Femur (tissue), 1 donor: ENCODE results near the gene THSD4.
"Not testable (repeated sequence)": the region's sequence is repeated elsewhere in the genome, so short reads cannot be mapped to it uniquely, and the experiment has no call there.

Source experiments
- DNase-seq: peaks from one replicate; pipeline ENCODE4 v3.0.0-alpha.2; 2017

Gene THSD4

DNA sequence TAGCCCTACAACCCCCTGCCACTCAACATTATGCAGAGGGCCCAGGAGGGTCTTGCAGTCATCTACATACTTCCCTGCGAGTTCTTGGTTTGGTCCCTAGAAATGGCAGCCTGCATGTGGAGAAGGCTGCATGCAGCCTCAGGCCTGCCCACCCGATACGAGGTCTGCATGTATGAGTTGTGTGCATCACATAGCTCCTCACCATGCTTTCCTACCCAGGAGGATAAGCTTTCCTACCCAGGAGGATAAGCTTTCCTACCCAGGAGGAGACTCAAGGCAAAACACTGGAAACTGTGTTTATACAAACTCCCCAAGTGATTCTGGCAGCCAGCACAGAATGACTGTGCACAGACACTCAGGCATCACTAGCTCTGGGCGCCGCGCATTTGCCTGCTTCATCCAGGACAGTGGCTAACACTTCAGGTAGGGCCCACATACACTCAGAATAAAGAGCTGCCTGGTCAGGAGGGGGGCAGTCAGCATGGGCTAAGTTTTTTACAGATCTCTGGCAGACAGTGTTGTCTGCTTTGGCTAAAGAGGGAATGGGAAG is 187.7 kb downstream of the THSD4 start:
- no peak for DNase-seq

DNA sequence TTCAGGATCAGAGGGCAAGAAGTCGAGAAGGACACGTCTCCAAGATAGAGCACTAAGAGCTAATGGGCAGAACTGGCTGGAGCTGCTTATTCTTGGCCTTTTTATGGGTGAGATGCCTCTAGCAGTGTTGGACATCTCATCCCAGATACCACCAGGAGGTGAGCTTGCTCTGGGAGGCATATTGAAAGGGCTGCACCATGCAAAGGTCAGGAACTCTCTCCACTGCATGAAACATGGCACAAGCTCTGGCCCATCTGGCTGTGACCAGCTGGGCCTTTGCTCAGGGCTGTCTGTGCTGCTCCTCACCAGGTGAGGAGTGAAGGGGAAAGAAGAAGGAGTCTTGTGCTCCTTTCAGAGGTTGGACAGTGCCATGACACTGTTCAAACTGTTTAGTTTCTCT is 188.7 kb downstream of the THSD4 start:
- DNase-seq = no peak

DNA sequence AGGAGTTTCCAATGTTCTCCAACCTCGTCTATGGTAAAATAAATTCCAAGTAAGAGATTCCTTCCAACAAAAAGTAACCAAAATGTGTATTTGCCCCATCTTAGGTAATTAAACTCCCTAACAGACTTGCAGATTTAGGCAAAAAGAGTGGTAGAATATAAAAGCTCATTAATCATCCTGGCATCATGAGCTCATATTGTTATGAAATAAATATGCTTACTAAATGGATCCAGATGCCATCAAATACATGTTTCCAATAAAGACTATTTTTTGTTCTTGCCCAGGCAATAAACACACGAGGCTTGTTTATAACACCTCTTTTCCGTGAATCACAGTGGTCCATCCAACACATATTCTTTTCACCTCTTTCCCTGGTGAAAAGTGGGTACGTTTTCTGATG is 189.4 kb downstream of the THSD4 start:
- DNase-seq = no peak

DNA sequence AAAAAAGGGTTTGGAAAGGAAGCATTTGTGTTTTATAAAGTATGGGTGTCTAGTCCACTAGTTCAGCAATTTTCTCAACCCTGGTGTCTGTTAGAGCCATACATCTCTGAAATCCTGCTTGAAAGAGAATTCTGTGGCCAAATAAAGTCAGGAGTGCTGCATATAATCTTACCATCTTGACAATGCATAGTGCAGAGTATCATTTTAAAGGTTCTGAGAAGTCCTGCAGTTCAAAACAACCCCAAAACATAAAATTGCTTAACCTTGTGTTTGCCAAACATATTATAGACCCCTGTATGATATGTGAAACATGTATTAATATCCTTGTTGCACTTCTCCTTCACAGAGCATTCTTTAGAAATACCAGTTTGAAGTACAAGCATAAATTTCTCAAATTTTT is 191.3 kb downstream of the THSD4 start:
- DNase-seq = no peak

DNA sequence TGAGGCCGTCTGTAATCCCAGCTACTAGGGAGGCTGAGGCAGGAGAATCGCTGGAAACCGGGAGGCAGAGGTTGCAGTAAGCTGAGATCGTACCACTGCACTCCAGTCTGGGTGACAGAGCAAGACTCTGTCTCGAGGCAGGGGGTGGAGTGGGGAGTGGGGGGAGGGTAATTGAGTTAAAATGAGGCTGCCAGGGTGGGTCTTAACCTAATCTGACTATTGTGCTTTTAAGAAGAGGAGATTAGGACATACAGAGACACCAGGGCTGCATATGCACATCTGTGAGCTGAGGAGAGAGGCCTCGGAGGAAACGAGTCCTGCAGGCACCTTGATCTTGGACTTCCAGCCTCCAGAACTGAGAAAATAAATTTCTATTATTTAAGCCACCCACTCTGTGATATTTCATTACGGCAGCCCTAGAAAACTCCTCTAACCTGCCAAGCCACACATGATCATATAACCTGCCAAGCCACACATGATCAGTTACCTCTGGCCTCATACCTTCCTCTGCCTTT is 197.0 kb downstream of the THSD4 start:
- no peak for DNase-seq

DNA sequence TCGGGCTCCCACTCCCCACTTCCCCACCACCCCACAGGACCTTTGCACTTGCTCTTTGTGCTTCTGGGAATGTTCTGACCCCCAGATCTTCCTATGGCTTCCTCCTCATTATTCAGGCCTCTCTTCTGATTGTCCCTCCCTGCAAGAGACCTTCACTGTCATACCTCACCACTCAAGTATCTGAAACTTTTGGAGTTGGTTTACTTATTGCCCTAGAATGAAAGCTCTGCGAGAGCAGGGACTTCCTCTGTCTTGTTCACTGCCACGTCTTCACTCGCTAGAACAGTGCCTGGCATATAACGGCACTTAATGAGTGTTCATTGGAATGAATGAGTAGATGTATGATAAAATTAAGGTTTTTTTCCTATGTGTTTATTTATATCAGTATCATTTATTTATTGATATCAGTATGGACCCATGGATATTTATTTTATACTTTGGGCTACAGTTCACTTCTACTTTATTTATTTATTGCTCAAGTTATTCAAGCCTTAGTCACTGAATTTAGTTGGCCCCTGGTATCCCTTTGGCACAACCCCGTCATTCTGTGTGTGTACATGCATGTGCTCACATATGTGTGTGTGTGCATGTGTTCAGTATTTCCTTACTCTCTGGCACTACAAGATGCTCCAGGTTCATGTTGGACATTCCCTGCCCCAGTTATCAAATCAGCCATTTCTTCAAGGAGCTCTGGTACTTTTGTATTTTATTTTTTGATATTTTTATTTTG is 197.6 kb downstream of the THSD4 start:
- DNase-seq = no peak

DNA sequence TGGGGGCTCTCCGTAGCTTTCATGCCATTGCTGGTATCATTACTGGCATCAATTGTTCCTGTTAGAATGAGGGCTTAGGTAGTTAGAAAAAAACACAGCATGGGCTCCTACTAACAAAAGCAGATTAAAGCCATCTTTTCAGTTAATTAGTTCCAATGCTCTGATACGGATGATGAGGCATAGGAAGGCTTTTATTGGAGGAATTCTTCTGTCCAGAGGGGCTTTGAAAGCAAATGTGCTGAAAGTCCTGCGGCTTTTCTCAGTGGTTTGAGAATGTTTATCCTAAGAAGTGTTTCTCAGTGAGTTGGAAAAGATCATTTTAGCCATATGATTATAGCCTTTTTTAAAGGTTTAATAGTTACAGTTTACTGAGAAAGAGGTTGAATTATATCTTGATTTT is 198.5 kb downstream of the THSD4 start:
- DNase-seq = no peak

DNA sequence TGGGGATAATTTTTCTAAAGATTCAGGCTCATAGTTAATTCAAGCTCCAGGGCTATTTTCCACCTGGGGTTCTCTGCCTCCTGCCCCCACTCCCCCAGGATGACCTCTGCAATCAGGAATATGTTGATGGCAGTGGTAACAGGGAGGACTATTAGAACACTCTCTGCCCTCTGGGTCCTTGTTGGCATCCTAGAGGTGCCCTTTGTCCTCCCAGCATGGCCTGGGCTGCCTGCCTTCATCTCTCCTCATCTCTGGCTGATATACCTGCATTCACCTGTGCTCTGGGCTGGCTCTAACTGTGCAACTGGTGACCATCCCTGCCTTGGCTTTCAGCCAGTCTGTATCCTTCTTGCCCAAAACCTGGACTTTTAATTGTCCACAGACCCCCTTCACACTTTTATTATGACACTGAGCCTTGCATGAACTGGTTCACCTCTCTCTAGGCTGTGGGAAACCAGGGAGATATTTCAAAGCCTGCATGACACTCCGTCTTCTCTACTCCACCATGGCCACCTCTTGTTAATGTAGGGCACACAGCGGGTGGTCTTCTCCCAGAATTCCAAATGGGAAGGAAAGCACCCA is 199.8 kb downstream of the THSD4 start:
- no peak for DNase-seq

DNA sequence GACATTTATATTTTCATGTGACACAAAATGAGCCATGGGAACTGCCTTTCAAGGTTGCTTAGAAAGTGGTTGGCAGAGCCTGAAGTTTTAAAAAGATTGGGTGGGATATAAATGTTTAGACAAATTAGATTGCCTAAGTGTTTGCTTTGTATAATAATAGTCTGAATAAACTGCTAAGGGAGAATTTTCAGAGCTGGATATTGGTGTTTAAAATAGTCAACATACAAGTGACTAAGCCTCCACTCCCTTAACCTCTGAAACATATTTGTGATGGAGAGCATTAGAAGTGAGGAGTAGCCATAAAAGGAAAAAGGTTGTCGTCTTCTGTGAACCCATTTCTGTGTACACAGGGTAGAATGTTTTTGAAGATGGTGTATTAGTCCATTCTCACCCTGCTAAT is 201.6 kb downstream of the THSD4 start:
- no peak for DNase-seq

DNA sequence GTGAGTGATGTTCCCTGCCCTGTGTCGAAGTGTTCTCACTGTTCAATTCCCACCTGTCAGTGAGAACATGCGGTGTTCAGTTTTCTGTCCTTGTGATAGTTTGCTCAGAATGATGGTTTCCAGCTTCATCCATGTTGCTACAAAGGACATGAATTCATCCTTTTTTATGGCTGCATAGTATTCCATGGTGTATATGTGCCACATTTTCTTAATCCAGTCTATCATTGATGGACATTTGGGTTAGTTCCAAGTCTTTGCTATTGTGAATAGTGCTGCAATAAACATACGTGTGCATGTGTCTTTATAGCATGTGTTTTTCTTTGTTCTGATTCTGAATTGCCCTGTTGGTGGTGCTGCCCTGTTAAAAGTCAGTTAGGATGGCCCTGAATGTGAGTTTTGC is 204.2 kb downstream of the THSD4 start:
- not testable (repeated sequence) for DNase-seq

DNA sequence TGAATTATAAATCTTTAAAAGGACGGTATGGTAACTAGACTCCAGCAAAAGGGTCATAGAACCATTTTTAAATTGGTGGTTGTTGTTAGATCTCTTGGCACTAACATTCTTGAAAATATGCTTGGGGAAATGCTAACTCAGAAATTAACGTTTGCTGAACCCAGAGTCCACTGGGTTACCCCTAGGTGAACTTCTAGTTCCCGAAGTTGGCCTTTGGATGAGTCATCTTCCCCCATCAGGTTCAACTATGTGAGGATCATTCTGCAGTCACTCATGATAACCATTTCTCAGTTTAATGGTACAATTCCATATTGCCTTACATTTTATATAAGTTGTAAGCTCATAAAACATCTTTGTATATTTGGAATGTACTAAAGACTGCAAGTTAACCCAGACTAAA is 204.7 kb downstream of the THSD4 start:
- no peak for DNase-seq

DNA sequence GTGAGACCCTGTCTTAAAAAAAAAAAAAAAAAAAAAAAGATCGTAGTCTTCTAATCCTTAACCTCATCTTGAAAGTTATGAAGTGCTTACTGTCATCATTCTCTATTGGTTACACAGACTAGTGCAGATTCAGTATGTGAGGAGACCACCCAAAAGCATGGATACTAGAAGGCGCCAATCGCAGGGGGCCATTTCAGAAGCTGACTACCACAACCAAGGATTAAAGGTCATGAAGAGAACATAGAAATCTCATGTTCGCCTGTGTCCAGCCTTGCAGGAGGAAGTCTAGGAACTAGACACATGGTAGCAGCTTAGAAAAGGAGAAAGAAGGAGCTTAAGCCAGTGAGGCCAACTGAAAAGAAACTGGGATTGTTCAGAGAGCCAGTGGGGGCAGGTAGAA is 207.8 kb downstream of the THSD4 start:
- no peak for DNase-seq

DNA sequence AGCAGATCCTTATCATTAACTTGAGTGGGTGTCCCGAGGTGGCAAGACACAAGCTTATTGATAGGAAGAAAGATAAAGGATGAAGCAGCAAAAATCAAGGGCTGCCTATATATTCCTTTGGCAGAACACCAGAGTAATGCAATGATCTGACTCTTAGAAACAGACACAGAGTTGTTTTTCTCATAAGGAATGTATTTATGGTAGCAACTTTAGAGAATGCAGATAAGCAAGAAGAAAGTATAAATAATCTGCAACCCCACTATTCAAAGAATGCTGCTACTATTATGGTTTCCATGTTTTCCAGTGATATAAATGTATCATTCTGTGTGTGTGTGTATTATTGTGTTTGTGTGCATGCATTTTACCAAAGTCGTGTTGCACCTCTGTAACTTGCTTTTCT is 208.3 kb downstream of the THSD4 start:
- no peak for DNase-seq

DNA sequence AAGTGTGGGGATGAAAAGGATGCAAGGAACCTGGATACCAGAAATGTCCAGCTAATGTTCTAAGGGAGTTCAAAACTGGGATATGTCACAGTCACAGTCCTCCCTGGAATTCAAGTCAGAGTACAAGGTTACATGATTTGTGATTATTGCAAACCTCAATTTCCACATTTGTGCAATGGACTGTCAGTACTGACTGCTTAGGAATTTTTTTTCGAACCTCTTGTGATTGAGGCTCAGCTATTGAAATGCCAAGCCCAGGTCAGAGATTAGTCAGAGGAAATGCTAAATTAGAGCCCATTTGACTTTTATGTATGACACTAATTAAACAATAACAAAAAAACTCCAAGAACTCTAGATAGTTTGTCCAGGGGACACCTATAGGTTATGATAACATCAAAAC is 210.2 kb downstream of the THSD4 start:
- DNase-seq = no peak

DNA sequence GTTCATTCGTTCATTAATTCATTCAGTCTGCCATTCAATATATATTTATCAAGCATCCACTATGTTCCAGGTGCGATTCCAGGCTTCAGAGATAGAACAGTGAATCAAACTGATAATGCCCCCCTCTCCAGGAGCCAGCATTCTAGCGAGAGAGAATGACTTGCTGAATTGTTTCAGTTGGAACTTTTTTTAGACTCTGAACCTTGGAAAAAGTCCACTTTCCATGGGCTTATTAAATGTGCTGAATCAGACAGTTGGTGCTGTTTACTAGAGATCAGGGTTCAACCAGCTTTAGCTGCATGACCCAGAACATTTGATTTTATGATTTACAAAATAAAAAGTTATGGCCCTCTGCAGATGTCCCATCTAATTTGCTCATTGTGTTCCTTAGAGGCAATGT is 213.2 kb downstream of the THSD4 start:
- DNase-seq = no peak

DNA sequence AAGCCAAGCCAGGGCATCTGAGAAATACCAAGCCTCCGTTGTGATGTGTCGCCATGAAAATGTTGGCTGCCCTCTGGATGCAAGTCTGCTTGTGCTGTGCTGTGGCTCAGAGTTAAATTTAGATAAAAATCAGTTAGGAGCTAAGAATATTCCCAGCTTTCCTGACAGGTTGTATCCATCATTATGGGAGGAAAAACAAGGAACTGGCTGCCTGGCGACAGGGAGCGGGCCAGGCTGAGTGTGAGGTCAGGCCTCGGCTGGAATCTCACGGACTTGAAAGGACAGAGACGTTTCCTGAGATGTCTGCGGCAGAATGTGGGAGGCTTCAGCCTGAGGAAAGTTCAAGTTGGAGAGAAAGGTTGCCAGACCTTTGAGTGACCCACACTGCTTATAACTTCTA is 213.8 kb downstream of the THSD4 start:
- peak; percentile 54 for DNase-seq

DNA sequence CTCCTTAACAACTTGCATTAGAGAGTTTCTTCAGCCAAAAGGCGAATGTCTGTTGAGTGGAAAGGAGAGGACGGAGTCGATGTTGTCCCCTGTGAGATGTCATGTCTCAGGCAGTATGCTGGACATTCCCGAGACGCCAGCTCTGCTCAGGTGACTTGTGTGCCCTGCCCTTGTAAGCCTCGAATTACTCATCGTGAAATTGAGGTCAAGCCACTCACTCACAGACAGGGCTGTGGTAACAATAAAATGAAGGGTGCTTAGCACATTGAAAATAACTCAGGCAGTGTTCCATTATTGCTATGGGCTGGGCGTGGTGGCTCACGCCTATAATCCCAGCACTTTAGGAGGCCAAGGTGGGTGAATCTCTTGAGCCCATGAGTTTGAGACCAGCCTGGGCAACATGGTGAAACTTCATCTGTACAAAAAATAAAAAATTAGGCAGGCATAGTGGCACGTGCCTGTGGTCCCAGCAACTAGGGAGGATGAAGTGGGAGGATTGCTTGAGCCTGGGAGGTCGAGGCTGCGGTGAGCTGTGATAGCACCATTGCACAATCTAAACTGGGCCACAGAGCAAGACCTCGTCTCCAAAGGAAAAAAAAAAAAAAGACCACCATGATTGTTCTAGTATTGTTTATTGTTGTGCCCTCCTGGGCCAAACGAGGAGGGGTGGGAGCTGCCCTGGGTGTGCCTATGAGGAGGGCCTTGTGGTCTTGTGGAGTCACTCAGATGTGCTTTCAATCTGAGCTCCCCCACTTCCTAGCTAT is 214.4 kb downstream of the THSD4 start:
- no peak for DNase-seq

DNA sequence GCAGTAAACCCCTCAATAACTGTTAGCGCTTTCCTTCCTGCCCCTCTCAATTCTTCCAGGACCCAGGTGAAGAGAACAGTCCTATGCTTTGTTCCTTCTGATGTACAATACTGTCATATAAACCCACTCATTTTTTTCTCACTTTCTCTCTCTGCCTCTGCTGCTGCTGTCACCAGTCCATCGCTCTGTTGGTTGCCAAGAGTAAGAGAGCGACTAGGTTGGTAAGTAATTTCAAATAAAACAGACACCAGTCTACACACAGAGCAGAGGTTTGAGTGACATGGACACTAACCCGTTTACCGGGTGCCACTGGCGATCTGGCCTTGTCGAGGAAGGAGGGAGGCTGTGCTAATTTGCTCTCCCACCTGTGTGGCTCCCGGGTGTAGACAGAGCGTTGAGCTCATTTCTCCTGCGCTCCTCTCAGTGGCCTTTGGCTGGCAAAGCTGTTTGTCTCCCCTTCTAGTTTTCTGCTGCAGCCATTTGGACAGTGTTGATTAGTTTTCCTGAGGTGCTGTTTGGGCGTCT is 215.4 kb downstream of the THSD4 start:
- no peak for DNase-seq

DNA sequence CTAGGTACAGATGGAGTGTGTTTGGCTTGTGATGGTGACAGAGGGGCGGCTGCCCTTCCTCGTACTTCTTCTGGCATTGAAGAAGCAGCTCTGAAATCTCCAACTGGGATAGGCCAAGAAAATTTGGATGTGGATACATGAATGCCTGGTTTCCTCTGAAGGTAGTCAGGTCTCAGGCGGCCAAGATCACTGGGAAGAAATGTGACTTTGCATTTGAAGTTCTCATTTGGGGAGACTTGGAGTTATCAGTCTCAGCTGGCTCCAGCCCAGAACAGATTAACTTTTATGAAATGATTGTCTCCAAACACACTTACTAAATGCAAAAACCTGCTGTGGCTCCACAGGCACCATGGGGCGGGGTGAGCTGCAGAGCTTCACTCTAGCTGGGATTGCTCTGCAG is 215.9 kb downstream of the THSD4 start:
- no peak for DNase-seq

DNA sequence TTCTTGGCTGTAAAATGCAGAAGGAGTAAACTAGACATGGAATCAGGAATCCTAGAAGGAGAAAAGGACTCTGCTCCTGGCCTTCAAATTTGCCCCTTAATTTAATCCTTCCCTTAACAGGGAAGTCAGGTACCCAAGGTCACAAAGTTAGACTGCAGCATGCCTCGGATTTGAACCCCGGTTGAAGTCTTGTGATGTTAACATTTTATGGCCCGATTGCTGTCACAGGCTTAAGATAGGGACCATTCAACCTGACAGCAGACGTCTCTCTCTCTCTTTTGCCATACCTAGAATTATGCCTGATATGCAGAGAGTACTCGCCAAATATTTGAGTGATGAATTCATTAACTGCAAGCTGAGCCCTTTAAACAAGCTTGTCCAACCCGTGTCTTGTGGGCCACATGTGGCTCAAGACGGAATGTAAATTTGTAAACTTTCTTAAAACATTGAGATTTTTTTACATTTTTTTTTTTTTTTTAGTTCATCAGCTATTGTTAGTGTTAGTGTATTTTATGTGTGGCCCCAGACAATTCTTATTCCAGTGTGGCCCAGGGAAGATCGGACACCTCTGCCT is 217.2 kb downstream of the THSD4 start:
- no peak for DNase-seq

DNA sequence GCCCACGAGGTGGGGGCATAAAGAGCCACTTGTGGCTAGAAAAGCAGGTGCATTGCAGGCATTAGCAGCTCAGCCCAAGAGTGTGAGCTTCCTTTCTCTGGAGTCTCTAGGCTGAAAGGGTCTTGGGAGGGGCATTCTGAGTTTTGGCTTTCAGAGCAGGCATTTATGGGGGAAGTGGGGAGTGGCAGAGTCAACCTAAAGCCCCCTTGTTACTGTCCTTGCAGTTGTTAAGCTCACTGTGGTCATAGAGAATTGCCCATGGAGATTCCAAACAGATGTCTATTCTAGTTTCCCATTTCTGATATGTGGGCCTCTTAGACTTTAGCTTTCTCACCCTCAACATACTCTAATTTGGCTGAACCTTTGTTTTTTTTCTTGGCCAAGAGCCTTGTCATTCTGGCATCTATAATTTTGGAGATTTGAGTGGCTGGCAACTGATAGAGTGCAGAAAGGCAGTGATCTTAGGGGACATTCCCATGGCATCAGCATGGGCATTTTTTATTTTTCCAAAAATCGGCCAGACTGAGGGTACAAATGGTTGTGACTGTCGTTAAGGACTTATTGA is 217.9 kb downstream of the THSD4 start:
- no peak for DNase-seq

DNA sequence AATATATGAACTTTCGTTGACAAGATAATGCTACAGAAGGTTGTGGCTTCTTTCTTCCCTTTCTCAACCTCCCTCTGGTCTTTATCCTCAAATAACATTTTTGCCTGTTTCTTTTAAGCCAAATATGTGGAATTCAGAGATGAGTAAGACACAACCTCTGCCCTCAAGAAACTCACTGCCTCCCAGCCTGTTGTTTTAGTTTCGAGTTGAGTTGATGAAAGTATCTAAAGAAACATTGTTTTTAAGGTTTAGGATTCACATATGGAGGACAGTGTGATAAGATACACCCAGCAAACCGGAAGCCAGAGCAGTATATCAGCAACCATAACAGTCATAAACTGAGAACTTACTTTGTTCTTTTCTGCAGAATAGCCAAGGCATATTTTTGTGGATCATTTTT is 218.6 kb downstream of the THSD4 start:
- DNase-seq = no peak

DNA sequence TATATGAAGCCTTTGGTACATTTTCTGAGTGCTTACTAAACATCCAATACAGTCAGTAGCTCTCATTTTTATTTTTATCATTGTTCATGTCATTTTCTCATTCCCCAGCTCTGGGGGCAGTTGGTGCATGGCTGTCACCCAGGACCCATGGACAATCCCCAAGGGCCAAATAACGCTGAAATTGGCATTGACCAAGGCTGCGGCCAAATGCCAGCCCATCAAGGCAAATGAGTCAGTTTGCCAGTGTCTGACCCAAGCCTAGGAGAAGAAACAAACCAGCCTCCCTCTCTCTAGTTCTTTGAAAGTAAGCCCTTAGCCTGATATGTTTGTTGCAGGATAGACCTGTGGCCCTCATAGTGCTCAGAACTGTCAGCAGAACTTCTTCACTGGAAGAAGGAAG is 219.2 kb downstream of the THSD4 start:
- no peak for DNase-seq
